Mesendoderm (in vitro differentiated cells): ENCODE measurements around the gene DDX4.
"Not testable (repeated sequence)": the region's sequence is repeated elsewhere in the genome, so short reads cannot be mapped to it uniquely, and the experiment has no call there.

ENCODE experiments used
- DNase-seq: peaks from one replicate; pipeline ENCODE4 v3.0.0; 2013
- H2AK5ac ChIP-seq: 2 replicates; pipeline ENCODE4 v1.6.1; 2013; ENCODE audit warnings: low read length, inconsistent platforms
- H2BK120ac ChIP-seq: 2 replicates; pipeline ENCODE4 v1.6.1; 2013; ENCODE audit warnings: low read depth, mild to moderate bottlenecking, low read length, moderate library complexity, mixed read lengths
- H2BK15ac ChIP-seq: replicated peaks from 2 replicates; pipeline ENCODE4 v1.6.1; 2013; ENCODE audit warnings: low read depth, mild to moderate bottlenecking, moderate library complexity
- H2BK5ac ChIP-seq: 2 replicates; pipeline ENCODE4 v1.6.1; 2013; ENCODE audit warnings: low read length, inconsistent platforms
- H3K18ac ChIP-seq: 2 replicates; pipeline ENCODE4 v1.6.1; 2013; ENCODE audit warnings: mild to moderate bottlenecking, low read length, mixed read lengths
- H3K23ac ChIP-seq: one replicate; pipeline ENCODE4 v1.6.1; 2013; ENCODE audit warnings: low read length
- H3K27ac ChIP-seq: 2 replicates; pipeline ENCODE4 v1.5.1; 2013; ENCODE audit warnings: low read depth, mild to moderate bottlenecking, inconsistent platforms, low read length, moderate library complexity
- H3K27me3 ChIP-seq: 2 replicates; pipeline ENCODE4 v1.6.1; 2013; ENCODE audit warnings: low read length, control low read depth, mild to moderate bottlenecking, inconsistent platforms; ENCODE audit not compliant: insufficient read depth, poor library complexity
- H3K36me3 ChIP-seq: 2 replicates; pipeline ENCODE4 v1.6.1; 2013; ENCODE audit warnings: low read length, inconsistent platforms; ENCODE audit not compliant: control insufficient read depth, insufficient read depth
- H3K4ac ChIP-seq: one replicate; pipeline ENCODE4 v1.6.1; 2013; ENCODE audit warnings: low read depth, mild to moderate bottlenecking, low read length, moderate library complexity
- H3K4me1 ChIP-seq: 2 replicates; pipeline ENCODE4 v1.6.1; 2013; ENCODE audit warnings: low read depth, low read length, inconsistent platforms; ENCODE audit not compliant: control insufficient read depth
- H3K4me2 ChIP-seq: 2 replicates; pipeline ENCODE4 v1.6.1; 2013; ENCODE audit warnings: low read length
- H3K4me3 ChIP-seq: 2 replicates; pipeline ENCODE4 v1.5.1; 2013; ENCODE audit warnings: mild to moderate bottlenecking, low read length
- H3K56ac ChIP-seq: one replicate; pipeline ENCODE4 v1.6.1; 2013; ENCODE audit warnings: low read length
- H3K79me1 ChIP-seq: 2 replicates; pipeline ENCODE4 v1.6.1; 2013; ENCODE audit warnings: low read length, inconsistent platforms
- H3K79me2 ChIP-seq: 2 replicates; pipeline ENCODE4 v1.6.1; 2013; ENCODE audit warnings: mild to moderate bottlenecking, low read length; ENCODE audit not compliant: control insufficient read depth, insufficient read depth
- H3K9ac ChIP-seq: 2 replicates; pipeline ENCODE4 v1.6.1; 2013; ENCODE audit warnings: low read length, inconsistent platforms
- H4K5ac ChIP-seq: one replicate; pipeline ENCODE4 v1.6.1; 2013; ENCODE audit warnings: low read length
- H4K8ac ChIP-seq: one replicate; pipeline ENCODE4 v1.6.1; 2013; ENCODE audit warnings: low read depth, mild to moderate bottlenecking, control low read depth, low read length, moderate library complexity
- WGBS: extraction: QIAGEN DNeasy Blood & Tissue Kit; methylation state at CpG from one replicate; pipeline ENCODE4 v1.1.7; 2013; ENCODE audit warnings: low lambda C conversion rate, missing lambda C conversion rate; ENCODE audit not compliant: insufficient coverage; ENCODE audit errors: extremely low coverage; 5-methylcytosine and 5-hydroxymethylcytosine counted together

The DDX4 gene

DNA sequence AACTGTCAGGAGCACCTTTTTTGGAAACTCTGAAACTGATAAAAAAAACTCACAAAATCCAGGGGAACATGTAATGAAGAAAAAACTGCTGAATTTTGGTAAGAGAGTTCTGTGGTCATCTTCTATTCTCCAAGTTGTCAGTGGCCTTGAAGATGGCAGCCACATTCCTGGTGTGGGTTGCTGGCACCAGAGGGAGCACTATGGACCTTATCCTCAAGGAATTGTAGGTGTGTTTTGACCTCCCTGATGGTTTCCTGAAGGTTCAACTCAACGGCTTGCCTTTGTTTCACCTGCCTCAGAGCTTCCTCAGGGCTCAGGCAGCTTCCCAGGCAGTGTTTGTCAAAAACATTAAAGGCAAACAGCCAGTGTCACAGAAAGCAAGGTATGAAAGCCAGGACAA is 23.5 kb upstream of the DDX4 start:
- WGBS, result no CpG with 5 or more reads among the region's 1 CpG
- Histone ChIP-seq H3K27me3 (no peaks in the 10 kb centered on the region), H2BK5ac (no peak overlapping the region)

DNA sequence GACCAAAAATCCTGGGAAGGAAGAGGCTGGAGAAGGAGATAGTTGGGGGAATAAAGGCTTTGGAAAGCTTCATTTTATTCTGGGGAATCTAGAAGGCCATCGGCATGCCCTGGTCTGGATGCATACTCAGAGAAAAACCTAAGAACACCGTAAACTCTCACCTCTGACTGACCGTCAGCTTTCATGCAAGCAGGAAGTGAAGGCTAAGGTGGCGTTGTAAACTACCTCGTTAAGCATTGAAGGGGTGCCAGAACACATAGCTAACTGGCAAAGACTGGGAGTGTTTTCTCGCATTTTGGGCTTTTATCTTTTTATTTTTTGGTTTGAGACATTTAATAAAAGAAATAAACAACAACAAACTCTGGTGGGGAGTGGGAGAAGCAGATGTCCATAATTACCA is 23.1 kb upstream of the DDX4 start:
- Histone ChIP-seq H3K27me3 (no peaks in the 10 kb centered on the region), H3K27ac (no peak overlapping the region), H3K4ac (no peak overlapping the region), H3K23ac (no peak overlapping the region), H3K4me1 (peaks cover 1% of the 10 kb centered on the region), H3K4me2 (no peak overlapping the region), H2BK15ac (no peak overlapping the region), H3K9ac (no peak overlapping the region), H3K18ac (no peak overlapping the region), H2BK5ac (no peak overlapping the region), H3K56ac (no peak overlapping the region), H4K5ac (no peak overlapping the region), H2AK5ac (no peak overlapping the region), H2BK120ac (no peak overlapping the region), H3K4me3 (no peak overlapping the region), H3K36me3 (no peaks in the 10 kb centered on the region), H3K79me2 (peaks cover 3% of the 10 kb centered on the region), H3K79me1 (peaks cover 3% of the 10 kb centered on the region), H4K8ac (no peak overlapping the region)
- DNase-seq, result no peak
- no CpG with 5 or more reads among the region's 6 CpGs for WGBS

More for the DNA sequence above, 23.5 kb upstream of the DDX4 start:
- H3K4me2 ChIP-seq, result no peak overlapping the region
- H3K4me1 ChIP-seq, result peaks cover 1% of the 10 kb centered on the region
- no peak overlapping the region for H3K18ac ChIP-seq
- H3K23ac ChIP-seq, result no peak overlapping the region
- H3K4me3 ChIP-seq, result no peak overlapping the region
- no peak overlapping the region for H2BK120ac ChIP-seq
- H3K9ac ChIP-seq, result no peak overlapping the region
- H2BK15ac ChIP-seq, result no peak overlapping the region
- H3K27ac ChIP-seq, result no peak overlapping the region
- no peaks in the 10 kb centered on the region for H3K36me3 ChIP-seq
- H3K56ac ChIP-seq, result no peak overlapping the region
- no peak overlapping the region for H4K5ac ChIP-seq
- no peak overlapping the region for H2AK5ac ChIP-seq
- H3K4ac ChIP-seq, result no peak overlapping the region
- peaks cover 3% of the 10 kb centered on the region for H3K79me1 ChIP-seq
- peaks cover 3% of the 10 kb centered on the region for H3K79me2 ChIP-seq
- DNase-seq, result peak; percentile 54
- H4K8ac ChIP-seq, result no peak overlapping the region

DNA sequence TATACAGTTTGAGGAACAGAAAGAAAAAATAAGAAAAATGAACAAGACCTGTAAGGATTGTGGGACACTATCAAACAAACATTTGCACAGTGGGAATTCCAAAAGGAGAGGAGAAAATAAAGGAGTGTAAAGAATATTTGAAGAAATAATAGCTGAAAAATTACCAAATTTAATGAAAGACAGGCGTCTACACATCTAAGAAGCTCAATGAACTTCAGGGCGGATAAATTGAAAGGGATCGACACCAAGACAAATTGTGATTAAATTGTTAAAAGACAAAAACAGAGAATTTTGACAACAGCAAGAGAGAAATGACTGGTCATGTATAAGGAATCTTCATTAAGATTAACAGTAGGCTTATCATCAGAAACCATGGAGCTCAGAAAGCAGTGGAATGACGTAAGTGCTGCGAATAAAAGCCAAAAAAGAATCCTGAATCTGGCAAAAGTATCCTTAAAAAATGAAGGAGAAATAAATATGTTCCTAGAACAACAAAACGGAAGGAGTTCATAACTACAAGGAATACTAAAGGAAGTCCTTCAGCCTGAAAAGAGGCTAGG is 22.3 kb upstream of the DDX4 start:
- H2BK120ac ChIP-seq, result no peak overlapping the region
- no peak overlapping the region for H3K4me3 ChIP-seq
- peaks cover 1% of the 10 kb centered on the region for H3K4me1 ChIP-seq
- H2AK5ac ChIP-seq, result no peak overlapping the region
- H3K27ac ChIP-seq, result no peak overlapping the region
- no peak overlapping the region for H2BK5ac ChIP-seq
- no peaks in the 10 kb centered on the region for H3K27me3 ChIP-seq
- H4K5ac ChIP-seq, result no peak overlapping the region
- H3K4me2 ChIP-seq, result no peak overlapping the region
- no peak for DNase-seq
- H4K8ac ChIP-seq, result no peak overlapping the region
- no peaks in the 10 kb centered on the region for H3K36me3 ChIP-seq
- H3K9ac ChIP-seq, result no peak overlapping the region
- H3K18ac ChIP-seq, result no peak overlapping the region
- H3K23ac ChIP-seq, result no peak overlapping the region
- H3K4ac ChIP-seq, result no peak overlapping the region
- H2BK15ac ChIP-seq, result no peak overlapping the region
- peaks cover 3% of the 10 kb centered on the region for H3K79me1 ChIP-seq
- no CpG with 5 or more reads among the region's 6 CpGs for WGBS
- peaks cover 3% of the 10 kb centered on the region for H3K79me2 ChIP-seq
- H3K56ac ChIP-seq, result no peak overlapping the region

DNA sequence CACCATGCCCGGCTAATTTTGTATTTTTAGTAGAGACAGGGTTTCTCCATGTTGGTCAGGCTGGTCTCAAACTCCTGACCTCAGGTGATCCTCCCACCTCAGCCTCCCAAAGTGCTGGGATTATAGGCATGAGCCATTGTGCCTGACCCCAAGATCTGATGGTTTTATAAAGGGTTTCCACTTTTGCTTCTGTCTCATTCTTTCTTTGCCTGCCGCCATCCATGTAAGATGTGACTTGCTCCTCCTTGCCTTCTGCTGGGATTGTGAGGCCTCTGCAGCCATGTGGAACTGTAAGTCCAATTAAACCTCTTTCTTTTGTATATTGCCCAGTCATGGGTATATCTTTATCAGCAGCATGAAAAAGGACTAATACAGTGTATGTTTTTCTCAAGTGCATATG is 18.8 kb upstream of the DDX4 start:
- not testable (repeated sequence) for H3K4ac ChIP-seq, H2BK15ac ChIP-seq, H3K56ac ChIP-seq, H3K18ac ChIP-seq, H2BK5ac ChIP-seq, H3K36me3 ChIP-seq, DNase-seq, H3K23ac ChIP-seq, H3K4me3 ChIP-seq, H3K27ac ChIP-seq, H3K79me1 ChIP-seq, H2BK120ac ChIP-seq, H3K9ac ChIP-seq, H4K5ac ChIP-seq, H3K4me1 ChIP-seq, H3K27me3 ChIP-seq, H3K4me2 ChIP-seq, H4K8ac ChIP-seq, H2AK5ac ChIP-seq, H3K79me2 ChIP-seq
- no CpG with 5 or more reads among the region's 2 CpGs for WGBS

DNA sequence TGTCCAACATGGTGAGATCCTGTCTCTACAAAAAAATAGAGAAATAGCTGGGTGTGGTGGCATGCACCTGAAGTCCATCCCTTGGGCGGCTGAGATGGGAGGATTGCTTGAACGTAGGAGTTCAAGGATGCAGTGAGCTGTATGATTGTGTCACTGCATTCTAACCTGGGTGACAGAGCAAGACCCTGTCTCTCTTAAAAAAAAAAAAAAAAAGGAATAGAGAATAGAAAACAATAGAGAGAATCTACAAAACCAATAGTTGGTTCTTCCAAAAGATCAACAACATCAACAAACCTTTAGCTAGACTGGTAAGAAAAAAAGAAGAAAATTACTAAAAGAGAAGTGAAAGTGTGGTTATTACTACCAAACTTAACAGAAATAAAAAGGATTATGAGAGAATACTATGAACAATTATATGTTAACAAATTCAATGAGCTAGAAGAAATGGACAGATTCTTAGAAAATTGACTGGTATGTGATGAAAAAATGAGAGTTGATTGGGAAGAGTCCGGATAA is 17.6 kb upstream of the DDX4 start:
- Histone ChIP-seq H3K79me1 (no peaks in the 10 kb centered on the region), H3K4me1 (no peaks in the 10 kb centered on the region), H3K79me2 (no peaks in the 10 kb centered on the region), H3K4me3 (no peak overlapping the region), H2BK5ac (no peak overlapping the region), H3K23ac (no peak overlapping the region), H3K9ac (no peak overlapping the region), H4K5ac (no peak overlapping the region), H4K8ac (no peak overlapping the region), H3K36me3 (no peaks in the 10 kb centered on the region), H2BK120ac (no peak overlapping the region), H2BK15ac (no peak overlapping the region), H3K27me3 (no peaks in the 10 kb centered on the region), H2AK5ac (no peak overlapping the region), H3K56ac (no peak overlapping the region), H3K18ac (no peak overlapping the region), H3K27ac (no peak overlapping the region), H3K4ac (no peak overlapping the region), H3K4me2 (no peak overlapping the region)
- no CpG with 5 or more reads among the region's 3 CpGs for WGBS
- no peak for DNase-seq

DNA sequence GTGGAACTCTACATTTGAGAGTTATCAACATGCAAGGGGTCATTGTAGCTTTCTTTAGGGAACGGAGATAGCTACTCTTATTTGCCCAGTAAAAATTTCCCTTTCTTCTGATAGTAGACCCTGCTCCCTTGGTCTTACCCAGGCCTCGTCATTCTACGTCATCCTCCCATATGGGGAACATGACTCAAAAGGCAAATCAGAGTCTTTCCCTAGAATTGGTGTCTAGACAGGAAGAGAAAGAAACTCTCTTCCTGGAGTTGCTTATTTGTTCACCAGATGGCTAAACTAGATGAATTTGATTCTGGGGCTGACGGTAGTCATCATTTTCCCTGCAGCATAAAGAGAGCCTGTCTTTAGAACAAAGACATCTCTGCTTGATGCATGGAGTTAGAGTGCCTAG is 13.6 kb upstream of the DDX4 start:
- Histone ChIP-seq H3K36me3 (no peaks in the 10 kb centered on the region), H3K79me1 (no peaks in the 10 kb centered on the region), H3K9ac (no peak overlapping the region), H3K79me2 (no peaks in the 10 kb centered on the region), H3K27me3 (no peaks in the 10 kb centered on the region), H2BK15ac (no peak overlapping the region), H3K18ac (no peak overlapping the region), H2BK5ac (no peak overlapping the region), H2AK5ac (no peak overlapping the region), H3K4me2 (no peak overlapping the region), H4K5ac (no peak overlapping the region), H2BK120ac (no peak overlapping the region), H3K56ac (no peak overlapping the region), H4K8ac (no peak overlapping the region), H3K4me3 (no peak overlapping the region), H3K27ac (no peak overlapping the region), H3K4ac (no peak overlapping the region), H3K4me1 (no peaks in the 10 kb centered on the region), H3K23ac (no peak overlapping the region)
- WGBS, result no CpG with 5 or more reads among the region's 4 CpGs
- no peak for DNase-seq
